ENCODE data around the gene SCCPDH. TPM values are rescaled to one million over a fixed set of nuclear protein-coding genes. Genes with fewer than 3 reads are reported as not detected.
A peak's percentile ranks its signal among the peaks of the same experiment; 100 is the strongest.

Gene SCCPDH
- total and polyA plus RNA-seq, 2 of the 13 experiments (the other 11 are each of a cell fraction or from before 2014, with no cell fraction given), result 36.7 to 62.3 TPM

- TF ChIP-seq SIX4 (CRISPR knock-in tag; IDR thresholded peaks at IDR 0.05), result no peak
- TF ChIP-seq ZNF451 (CRISPR knock-in tag; IDR thresholded peaks at IDR 0.05), result no peak
- TF ChIP-seq RCOR2 (CRISPR knock-in tag; IDR thresholded peaks at IDR 0.05), result no peak
- TF ChIP-seq ZNF687 (CRISPR knock-in tag; IDR thresholded peaks at IDR 0.05), result peak; percentile 61
- no peak for TF ChIP-seq FOXM1 (CRISPR knock-in tag; IDR thresholded peaks at IDR 0.05)
- TF ChIP-seq TEAD3 (CRISPR knock-in tag; optimal IDR thresholded peaks at IDR 0.05; ENCODE audit: borderline replicate concordance), result peak; percentile 49
- TF ChIP-seq CSRNP2 (CRISPR knock-in tag; conservative IDR thresholded peaks at IDR 0.05; ENCODE audit: low read depth), result no peak
- TF ChIP-seq ZNF484 (CRISPR knock-in tag; IDR thresholded peaks at IDR 0.05; ENCODE audit: borderline replicate concordance, low read depth), result no peak
- no peak for TF ChIP-seq HOXA5 (CRISPR knock-in tag; IDR thresholded peaks at IDR 0.05)
- TF ChIP-seq, protein P1, sequence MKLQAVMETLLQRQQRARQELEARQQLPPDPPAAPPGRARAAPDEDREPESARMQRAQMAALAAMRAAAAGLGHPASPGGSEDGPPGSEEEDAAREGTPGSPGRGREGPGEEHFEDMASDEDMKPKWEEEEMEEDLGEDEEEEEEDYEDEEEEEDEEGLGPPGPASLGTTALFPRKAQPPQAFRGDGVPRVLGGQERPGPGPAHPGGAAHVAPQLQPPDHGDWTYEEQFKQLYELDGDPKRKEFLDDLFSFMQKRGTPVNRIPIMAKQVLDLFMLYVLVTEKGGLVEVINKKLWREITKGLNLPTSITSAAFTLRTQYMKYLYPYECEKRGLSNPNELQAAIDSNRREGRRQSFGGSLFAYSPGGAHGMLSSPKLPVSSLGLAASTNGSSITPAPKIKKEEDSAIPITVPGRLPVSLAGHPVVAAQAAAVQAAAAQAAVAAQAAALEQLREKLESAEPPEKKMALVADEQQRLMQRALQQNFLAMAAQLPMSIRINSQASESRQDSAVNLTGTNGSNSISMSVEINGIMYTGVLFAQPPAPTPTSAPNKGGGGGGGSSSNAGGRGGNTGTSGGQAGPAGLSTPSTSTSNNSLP (IDR thresholded peaks at IDR 0.05; ENCODE audit: low read depth, low read length), result no peak
- TF ChIP-seq PCBP1 (IDR thresholded peaks at IDR 0.05; ENCODE audit: borderline replicate concordance, low read depth, low read length), result no peak
- peak; percentile 24; the same call in 1 of the 2 replicates for TF ChIP-seq KDM2A (CRISPR knock-in tag; IDR thresholded peaks at IDR 0.05; ENCODE audit: borderline replicate concordance, low read depth)
- no peak for TF ChIP-seq ZNF629 (CRISPR knock-in tag; conservative IDR thresholded peaks at IDR 0.05)
- TF ChIP-seq ZNF552 (CRISPR knock-in tag; IDR thresholded peaks at IDR 0.05; ENCODE audit: borderline replicate concordance), result no peak
- TF ChIP-seq, protein P2, sequence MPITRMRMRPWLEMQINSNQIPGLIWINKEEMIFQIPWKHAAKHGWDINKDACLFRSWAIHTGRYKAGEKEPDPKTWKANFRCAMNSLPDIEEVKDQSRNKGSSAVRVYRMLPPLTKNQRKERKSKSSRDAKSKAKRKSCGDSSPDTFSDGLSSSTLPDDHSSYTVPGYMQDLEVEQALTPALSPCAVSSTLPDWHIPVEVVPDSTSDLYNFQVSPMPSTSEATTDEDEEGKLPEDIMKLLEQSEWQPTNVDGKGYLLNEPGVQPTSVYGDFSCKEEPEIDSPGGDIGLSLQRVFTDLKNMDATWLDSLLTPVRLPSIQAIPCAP (CRISPR knock-in tag; IDR thresholded peaks at IDR 0.05; ENCODE audit: low read depth), result no peak
- no peak for TF ChIP-seq ZNF207 (IDR thresholded peaks at IDR 0.05; ENCODE audit: borderline replicate concordance)
- TF ChIP-seq CCDC6 (CRISPR knock-in tag; IDR thresholded peaks at IDR 0.05), result 0 out of 2 replicates have a peak, but pooled peaks have one; percentile 37
- TF ChIP-seq ZNF274 (CRISPR knock-in tag; IDR thresholded peaks at IDR 0.05), result no peak
- no peak for TF ChIP-seq SCMH1 (CRISPR knock-in tag; IDR thresholded peaks at IDR 0.05; ENCODE audit: borderline replicate concordance)
- no peak for TF ChIP-seq SMARCC2 (IDR thresholded peaks at IDR 0.05)
- no peak for TF ChIP-seq ZNF225 (CRISPR knock-in tag; IDR thresholded peaks at IDR 0.05)
Measured at GRCh38 chr1:246689409-246690008, 34.7 kb upstream of the SCCPDH start (continued).

Measured in HepG2 (cell line).